Mammary epithelial cell (primary cell): ENCODE measurements around the gene COMP.

Experiments
- EZH2 ChIP-seq: IDR thresholded peaks from 2 replicates; pipeline ENCODE4 v1.6.1; 2012; ENCODE audit warnings: low read length, inconsistent platforms, borderline replicate concordance
- TF ChIP-seq, protein P1 (sequence below), 2 donors: IDR thresholded peaks in 1 of 2; conservative IDR thresholded peaks in 1 of 2; 2 replicates each; pipeline ENCODE4 v1.5.1; 2011 to 2012; ENCODE audit warnings: inconsistent platforms in 2 of 2, low read length in 2 of 2, mild to moderate bottlenecking in 2 of 2, control low read depth in 1 of 2, low read depth in 1 of 2; ENCODE audit not compliant: insufficient read depth in 1 of 2; ENCODE audit errors: extremely low read depth in 1 of 2

DNA sequence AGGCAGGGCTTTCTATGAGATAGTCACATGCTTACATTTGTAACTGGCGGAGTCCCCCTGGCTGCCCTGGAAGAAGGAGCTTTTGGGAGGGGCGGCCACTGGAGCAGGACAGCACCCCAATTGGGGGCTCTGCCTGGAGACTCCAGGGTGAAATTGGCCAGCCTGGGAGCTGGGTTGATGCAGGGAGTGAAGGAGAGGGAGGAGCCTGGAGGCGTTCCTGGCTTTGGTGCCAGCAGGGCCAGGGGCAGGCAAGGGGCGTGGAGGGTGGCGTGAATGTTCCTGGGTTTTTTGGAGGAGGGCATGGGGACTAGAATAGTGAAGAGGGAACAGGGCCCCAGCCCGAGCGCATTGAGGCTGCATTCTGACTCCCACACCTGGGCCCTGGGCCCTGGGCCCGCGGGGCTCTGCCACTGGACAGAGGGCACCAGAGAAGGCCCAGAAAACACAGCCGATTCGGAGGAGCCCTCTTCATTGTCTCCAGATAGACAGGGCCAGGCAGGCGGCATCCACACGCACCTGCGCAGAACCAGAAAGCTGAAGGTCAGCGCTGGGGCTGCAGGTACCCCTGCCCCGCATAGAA is 29.5 kb downstream of the COMP start:
- TF ChIP-seq, protein P1, sequence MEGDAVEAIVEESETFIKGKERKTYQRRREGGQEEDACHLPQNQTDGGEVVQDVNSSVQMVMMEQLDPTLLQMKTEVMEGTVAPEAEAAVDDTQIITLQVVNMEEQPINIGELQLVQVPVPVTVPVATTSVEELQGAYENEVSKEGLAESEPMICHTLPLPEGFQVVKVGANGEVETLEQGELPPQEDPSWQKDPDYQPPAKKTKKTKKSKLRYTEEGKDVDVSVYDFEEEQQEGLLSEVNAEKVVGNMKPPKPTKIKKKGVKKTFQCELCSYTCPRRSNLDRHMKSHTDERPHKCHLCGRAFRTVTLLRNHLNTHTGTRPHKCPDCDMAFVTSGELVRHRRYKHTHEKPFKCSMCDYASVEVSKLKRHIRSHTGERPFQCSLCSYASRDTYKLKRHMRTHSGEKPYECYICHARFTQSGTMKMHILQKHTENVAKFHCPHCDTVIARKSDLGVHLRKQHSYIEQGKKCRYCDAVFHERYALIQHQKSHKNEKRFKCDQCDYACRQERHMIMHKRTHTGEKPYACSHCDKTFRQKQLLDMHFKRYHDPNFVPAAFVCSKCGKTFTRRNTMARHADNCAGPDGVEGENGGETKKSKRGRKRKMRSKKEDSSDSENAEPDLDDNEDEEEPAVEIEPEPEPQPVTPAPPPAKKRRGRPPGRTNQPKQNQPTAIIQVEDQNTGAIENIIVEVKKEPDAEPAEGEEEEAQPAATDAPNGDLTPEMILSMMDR (conservative IDR thresholded peaks at IDR 0.05 in 1 of 2, IDR thresholded peaks at IDR 0.05 in 1 of 2; ENCODE audit: extremely low read depth in 1 of 2, insufficient read depth in 1 of 2, low read depth in 1 of 2, low read length in 2 of 2) = no peak
- no peak for TF ChIP-seq EZH2
